HG03565 (cell line): ENCODE measurements around the gene MUC5AC.
"Not testable (repeated sequence)": the region's sequence is repeated elsewhere in the genome, so short reads cannot be mapped to it uniquely, and the experiment has no call there.

Experiments
- ATAC-seq: cut with Tn5 transposase; IDR thresholded peaks from one replicate; pipeline ENCODE4 v1.9.1; 2021; ENCODE audit warnings: mild to moderate bottlenecking, moderate library complexity; ENCODE audit not compliant: unreplicated experiment

The MUC5AC gene

GRCh38 chr11:1162138-1162475, 4.4 kb downstream of the MUC5AC start:
- ATAC-seq, result no peak

DNA sequence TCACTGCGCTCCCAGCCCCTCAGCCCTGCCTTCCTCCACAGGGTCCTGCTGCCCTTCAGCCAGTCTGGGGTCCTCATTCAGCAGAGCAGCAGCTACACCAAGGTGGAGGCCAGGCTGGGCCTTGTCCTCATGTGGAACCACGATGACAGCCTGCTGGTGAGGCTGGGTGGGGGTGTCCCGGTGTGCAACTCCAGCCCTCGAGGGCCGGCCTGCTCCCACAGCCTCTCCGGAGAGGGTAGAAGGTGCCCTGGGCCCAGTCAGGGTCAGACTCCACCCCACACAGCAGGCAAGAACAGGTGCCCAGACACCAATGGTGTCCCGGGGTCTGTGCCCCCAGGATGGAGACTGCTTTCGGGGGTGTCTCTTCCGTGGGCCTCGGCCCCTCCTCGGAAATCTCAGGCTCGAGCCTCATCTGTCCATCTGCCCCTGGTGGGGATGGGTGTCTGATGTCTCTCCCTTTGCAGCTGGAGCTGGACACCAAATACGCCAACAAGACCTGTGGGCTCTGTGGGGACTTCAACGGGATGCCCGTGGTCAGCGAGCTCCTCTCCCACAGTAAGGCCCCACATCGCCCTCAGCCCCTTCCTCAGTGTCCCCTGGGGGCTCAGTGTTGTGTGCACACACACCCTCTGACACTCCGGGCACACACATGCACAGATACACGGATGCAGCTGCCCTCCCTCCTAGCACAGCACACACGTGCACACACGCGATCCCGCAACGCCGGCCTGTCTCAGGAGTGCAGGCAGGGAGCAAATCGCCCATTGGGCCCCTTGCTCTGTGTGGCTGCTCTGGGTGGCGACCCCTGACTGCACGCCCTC, 4.9 kb downstream of the MUC5AC start:
- ATAC-seq, result no peak

DNA sequence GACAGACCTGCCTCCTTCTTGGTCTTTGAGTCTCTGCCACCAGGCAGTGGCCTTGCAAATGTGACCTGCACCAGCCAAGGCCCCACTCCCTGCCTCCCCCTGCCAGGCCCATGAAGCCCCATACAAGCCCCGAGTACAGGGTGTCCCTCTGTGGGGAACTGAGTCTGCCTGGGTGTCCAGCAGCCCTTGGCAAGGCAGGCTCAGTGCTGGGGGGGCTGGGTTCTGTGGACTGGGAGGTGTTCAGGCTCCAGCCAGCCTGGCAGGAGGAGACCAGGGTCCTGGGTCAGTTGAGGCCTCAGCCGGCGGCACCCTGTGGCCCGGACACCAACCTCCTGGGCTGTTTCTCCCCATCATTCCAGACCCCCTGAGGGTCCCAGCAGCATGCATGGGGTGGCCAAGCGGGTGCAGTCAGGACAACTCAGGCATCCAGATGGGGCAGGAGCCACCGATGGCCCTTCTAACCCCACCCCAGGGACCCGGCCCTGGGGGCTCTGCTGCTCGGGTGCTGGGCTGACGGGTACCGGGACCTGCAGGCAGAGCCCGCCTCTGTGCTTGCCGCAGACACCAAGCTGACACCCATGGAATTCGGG, 5.7 kb downstream of the MUC5AC start:
- ATAC-seq, result no peak

DNA sequence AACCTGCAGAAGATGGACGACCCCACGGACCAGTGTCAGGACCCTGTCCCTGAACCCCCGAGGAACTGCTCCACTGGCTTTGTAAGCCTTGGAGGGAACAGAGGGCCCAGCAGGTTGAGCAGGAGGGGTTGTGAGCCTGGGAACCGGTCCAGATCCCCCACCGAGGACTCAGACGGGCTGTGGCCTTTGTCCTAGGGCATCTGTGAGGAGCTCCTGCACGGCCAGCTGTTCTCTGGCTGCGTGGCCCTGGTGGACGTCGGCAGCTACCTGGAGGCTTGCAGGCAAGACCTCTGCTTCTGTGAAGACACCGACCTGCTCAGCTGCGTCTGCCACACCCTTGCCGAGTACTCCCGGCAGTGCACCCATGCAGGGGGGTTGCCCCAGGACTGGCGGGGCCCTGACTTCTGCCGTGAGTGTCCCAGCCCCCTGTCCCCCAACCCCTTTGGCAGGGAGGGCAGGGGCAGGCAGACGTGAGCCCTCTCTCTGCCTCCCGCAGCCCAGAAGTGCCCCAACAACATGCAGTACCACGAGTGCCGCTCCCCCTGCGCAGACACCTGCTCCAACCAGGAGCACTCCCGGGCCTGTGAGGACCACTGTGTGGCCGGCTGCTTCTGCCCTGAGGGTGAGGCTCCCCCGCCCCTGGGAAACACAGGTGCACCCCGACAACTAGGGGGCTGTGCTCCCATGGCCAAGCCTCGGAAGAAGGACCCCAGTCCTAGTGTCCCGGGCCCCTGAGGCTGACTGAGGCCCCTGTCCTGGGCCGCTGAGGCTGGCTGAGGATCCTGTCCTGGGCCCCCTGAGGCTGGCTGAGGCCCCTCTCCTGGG, 6.4 kb downstream of the MUC5AC start:
- no peak for ATAC-seq

GRCh38 chr11:1164779-1165255, 7.1 kb downstream of the MUC5AC start:
- not testable (repeated sequence) for ATAC-seq

DNA sequence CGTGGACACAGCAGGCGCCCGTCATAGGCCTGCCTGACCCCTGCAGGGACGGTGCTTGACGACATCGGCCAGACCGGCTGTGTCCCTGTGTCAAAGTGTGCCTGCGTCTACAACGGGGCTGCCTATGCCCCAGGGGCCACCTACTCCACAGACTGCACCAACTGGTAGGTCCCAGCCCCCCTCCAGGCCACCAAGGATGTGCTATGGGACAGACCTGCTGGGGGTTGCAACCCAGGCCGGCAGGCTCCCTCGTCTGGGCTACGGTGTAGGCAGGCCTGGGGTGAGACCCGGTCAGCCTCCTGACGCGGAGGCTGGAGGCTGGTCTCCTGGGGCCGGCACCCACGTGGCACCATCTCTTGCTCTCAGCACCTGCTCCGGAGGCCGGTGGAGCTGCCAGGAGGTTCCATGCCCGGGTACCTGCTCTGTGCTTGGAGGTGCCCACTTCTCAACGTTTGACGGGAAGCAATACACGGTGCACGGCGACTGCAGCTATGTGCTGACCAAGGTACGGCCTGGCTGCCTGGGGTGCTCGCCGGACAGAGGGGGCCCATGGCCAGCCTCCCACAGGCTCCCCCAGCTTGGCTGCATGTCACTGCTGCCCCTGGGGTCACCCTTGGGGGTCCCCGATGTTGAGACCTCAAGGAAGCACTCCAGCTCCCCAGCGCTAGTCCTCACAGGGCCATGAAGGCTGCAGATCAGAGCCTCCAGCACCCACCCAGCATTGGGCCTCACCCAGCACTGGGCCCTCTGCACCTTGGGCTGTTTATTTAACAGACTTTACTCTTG, 7.7 kb downstream of the MUC5AC start:
- ATAC-seq, result no peak

- ATAC-seq, result no peak
These were observed 9.5 kb downstream of the MUC5AC start for GRCh38 chr11:1167256-1167655.

- ATAC-seq, result no peak
These were observed 10.0 kb downstream of the MUC5AC start for GRCh38 chr11:1167751-1168231.

- no peak for ATAC-seq
These were observed 10.5 kb downstream of the MUC5AC start for GRCh38 chr11:1168256-1168655.

- ATAC-seq, result no peak
These were observed 11.0 kb downstream of the MUC5AC start for GRCh38 chr11:1168721-1169161.

DNA sequence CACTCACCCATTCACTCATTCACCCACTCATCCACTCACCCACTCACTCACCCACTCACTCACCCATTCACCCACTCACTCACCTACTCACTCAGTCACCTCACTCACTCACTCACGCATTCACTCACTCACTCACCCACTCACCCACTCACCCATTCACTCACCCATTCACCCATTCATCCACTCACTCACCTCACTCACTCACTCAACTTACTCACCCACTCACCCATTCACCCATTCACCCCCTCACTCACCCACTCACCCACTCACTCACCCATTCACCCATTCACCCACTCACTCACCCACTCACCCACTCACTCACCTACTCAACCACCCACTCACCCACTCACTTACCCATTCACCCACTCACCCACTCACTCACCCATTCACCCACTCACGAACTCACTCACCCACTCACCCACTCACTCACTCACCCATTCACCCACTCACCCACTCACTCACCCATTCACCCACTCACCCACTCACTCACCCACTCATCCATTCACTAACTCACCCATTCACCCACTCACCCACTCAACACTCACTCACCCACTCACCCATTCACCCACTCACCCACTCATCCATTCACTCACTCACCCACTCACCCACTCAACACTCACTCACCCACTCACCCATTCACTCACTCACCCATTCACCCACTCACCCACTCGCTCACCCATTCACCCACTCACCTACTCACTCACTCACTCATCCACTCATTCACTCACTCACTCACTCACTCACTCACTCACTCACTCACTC, 13.7 kb downstream of the MUC5AC start:
- ATAC-seq, result no peak

GRCh38 chr11:1171985-1172728, 14.4 kb downstream of the MUC5AC start:
- ATAC-seq, result no peak

GRCh38 chr11:1172729-1173117, 15.0 kb downstream of the MUC5AC start:
- ATAC-seq, result no peak

- not testable (repeated sequence) for ATAC-seq
These were observed 15.6 kb downstream of the MUC5AC start for GRCh38 chr11:1173396-1173795.

- no peak for ATAC-seq
These were observed 17.0 kb downstream of the MUC5AC start for GRCh38 chr11:1174441-1175370.

DNA sequence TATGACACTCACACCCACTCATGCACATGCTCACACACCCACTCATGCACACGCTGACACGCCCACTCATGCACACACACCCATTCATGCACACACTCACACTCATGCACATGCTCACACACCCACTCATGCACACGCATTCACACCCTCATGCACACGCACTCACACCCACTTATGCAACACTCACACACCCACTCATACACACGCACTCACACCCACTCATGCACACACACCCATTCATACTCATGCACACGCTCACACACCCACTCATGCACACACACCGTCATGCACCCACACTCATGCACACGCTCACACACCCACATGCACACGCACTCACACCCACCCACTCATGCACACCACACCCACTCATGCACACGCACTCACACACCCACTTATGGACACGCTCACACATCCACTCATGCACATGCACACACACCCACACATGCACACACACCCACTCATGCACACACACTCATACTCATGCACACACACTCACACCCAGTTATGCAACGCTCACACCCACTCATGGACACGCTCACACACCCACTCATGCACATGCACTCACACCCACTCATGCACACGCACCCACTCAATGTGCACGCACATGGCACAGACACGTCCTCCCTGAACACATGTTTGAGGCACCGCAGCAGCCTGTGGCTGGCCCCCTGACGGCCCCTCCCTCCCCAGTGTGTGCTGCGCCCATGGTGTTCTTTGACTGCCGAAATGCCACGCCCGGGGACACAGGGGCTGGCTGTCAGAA, 17.9 kb downstream of the MUC5AC start:
- ATAC-seq, result no peak

DNA sequence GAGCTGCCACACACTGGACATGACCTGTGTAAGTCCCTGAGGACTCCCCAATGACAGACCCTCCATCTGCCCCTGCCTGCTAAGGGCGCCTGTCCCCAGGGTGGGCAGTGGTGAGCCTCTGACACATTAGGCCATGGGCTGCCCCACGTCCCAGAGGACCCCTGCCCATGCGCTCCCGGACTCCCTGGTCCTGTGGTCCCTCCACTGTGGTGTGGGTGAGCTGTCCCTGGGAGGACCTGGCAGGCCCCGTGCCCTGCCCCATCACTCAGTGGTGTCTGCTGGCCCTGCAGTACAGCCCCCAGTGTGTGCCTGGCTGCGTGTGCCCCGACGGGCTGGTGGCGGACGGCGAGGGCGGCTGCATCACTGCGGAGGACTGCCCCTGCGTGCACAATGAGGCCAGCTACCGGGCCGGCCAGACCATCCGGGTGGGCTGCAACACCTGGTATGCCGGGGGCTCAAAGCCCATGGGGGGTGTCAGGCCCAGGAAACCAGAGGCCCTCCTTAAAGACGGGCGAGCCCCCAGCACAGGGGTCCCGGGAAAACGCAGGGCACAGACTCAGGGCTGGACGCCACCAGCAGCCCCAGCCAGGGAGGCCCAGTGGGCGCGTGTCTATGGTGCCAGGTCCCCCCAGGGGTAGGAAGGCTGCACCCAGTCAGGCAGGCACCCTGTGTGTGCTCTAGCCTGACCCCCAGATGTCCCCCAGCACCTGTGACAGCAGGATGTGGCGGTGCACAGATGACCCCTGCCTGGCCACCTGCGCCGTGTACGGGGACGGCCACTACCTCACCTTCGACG, 18.7 kb downstream of the MUC5AC start:
- no peak for ATAC-seq
